ENCODE data around the gene FSTL3.
"Not testable (repeated sequence)": the region's sequence is repeated elsewhere in the genome, so short reads cannot be mapped to it uniquely, and the experiment has no call there.

FSTL3 gene

GRCh38 chr19:676339-677105 lies at the start of gene FSTL3:
TSS of gene FSTL3 (plus strand) at chr19:676392. CDS start at chr19:676424, 32 bp downstream.
- no peak for DNase-seq
- no peak for TF ChIP-seq POLR2A (IDR thresholded peaks at IDR 0.05; ENCODE audit: low read length)
- no peak for TF ChIP-seq GATA1 (IDR thresholded peaks at IDR 0.05; ENCODE audit: low read depth, low read length)

- not testable (repeated sequence) for DNase-seq
Observed at GRCh38 chr19:626566-626965, 49.6 kb upstream of the FSTL3 start.

DNA sequence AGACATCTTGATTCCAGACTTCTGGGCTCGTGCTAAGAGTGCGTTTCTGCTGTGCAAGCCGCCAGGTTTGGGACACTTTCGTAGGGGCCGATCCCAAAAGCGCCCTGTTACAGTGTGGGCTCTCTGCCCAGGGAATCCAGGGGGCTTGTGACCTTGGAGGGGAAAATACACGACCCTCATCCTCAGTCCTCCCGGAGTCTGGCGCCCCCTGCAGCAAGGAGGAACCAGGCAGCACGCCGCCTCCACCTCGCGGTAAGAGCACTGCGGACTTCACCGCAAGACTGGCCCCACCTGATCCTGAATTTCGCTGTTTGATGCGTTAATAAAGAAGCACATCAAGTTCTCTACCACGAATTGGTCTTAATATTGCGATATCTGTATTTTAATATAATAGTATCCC lies 48.0 kb upstream of the FSTL3 start:
- DNase-seq = peak; percentile 33 to 43
- TF ChIP-seq POLR2A (IDR thresholded peaks at IDR 0.05; ENCODE audit: low read length) (no peak), GATA1 (IDR thresholded peaks at IDR 0.05; ENCODE audit: low read depth, low read length) (no peak)

GRCh38 chr19:629515-629914 lies 46.7 kb upstream of the FSTL3 start:
- DNase-seq = not testable (repeated sequence)

DNA sequence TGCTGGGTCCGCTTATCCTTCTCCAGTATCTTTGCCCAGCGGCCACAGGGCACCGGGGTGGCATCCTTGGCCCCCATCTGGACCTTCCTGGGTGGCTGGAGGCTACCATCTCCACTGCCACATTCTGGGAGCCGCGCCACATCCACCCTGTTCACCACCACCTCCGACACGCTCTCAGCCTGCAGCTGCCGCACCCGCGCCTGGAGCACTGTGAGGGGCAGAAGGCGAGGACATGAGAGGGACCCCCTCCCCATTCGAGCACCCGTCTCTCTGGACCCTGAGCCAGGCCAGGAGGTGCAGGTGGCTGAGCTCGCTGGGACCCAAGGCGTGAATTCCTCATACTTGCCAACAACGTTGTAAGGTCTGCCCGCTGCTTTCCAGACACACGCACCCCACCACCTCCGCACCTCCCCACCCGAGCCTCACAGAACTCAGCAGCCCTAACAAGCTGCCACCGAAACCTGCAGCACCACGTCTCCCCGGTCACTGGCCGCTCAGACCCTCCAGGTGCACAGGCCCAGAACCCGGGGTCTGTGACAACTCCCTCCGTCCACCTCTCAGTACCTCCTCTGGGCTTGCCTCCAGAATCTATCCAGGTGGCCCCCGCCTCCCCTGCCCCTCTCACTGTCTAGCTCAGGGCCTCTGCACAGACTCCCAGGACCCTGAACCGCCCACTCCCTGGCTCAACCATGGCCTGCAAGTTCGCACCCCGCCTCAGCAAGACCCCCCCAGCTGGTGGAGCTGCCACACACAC lies 46.1 kb upstream of the FSTL3 start:
- TF ChIP-seq POLR2A (IDR thresholded peaks at IDR 0.05; ENCODE audit: low read length) (no peak), GATA1 (IDR thresholded peaks at IDR 0.05; ENCODE audit: low read depth, low read length) (no peak)
- no peak for DNase-seq

- TF ChIP-seq POLR2A (IDR thresholded peaks at IDR 0.05; ENCODE audit: low read length) (no peak), GATA1 (IDR thresholded peaks at IDR 0.05; ENCODE audit: low read depth, low read length) (no peak)
- DNase-seq = peak; percentile 54 to 66
Observed at GRCh38 chr19:632579-633067, 43.6 kb upstream of the FSTL3 start.

DNA sequence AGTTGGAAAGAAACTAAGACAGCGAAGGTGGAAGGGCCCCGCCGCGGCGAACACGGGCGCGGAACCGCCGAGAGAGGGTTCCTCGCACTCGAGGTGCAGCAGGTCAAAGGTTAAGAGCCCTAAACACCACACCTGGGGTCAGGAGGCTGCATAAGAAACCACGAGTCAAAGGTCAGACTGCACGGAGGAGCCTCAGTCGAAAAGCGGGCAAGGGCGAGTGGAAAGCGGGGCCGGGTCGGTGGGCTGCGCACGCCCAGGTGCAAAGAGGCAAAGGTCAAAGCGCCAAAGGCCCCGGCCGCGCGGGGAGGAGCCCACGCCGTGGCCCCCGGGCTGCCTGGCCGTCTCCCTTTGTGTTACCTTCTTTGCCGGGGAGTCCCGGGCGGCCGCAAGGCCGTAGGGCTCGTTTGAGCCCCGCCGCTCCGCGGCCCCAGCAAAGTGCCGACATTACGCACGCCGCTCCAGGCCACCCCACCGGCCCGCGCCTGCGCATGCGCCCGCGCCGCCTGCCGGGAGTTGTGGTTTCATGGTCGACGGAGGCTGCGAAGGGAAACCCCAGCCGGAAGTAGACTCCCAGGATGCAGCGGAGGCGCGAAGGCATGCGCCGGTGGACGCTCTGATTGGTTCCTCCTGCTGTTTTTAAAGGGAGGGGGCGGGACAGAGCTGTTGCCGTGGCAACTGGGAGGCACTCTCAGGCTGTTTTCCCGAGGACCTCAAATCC lies 43.0 kb upstream of the FSTL3 start, which contains the start of gene POLRMT:
Gene POLRMT (minus strand): TSS at position 470 of the 718 bp plus-strand sequence. CDS start 25 bp downstream, at position 445.
- TF ChIP-seq POLR2A (IDR thresholded peaks at IDR 0.05; ENCODE audit: low read length) (peak; percentile 24), GATA1 (IDR thresholded peaks at IDR 0.05; ENCODE audit: low read depth, low read length) (no peak)
- peak; percentile 99 for DNase-seq

- peak in 1 of 2 experiments; percentile 42 for DNase-seq
- TF ChIP-seq POLR2A (IDR thresholded peaks at IDR 0.05; ENCODE audit: low read length) (no peak), GATA1 (IDR thresholded peaks at IDR 0.05; ENCODE audit: low read depth, low read length) (no peak)
Observed at GRCh38 chr19:633786-634639, 42.2 kb upstream of the FSTL3 start.

- no peak for DNase-seq
- TF ChIP-seq POLR2A (IDR thresholded peaks at IDR 0.05; ENCODE audit: low read length) = no peak
- no peak for TF ChIP-seq GATA1 (IDR thresholded peaks at IDR 0.05; ENCODE audit: low read depth, low read length)
Observed at GRCh38 chr19:634975-635652, 41.1 kb upstream of the FSTL3 start.

DNA sequence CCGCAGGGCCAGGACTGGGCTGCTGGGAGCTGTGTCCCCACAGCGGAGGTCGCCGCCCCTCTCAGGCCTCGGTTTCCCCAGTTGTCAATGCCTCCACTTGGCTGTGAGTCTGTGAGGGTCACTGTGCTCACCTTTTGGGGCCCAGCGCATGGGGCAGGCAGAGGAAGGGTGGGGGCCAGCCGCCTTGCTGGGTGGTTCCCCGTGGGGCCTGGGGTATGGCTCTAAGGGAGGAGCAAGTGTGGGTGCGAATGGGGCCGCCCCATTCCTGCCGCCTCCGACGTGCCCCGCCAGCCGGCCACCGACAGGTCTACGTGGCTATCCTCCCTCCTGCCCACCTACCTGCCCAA lies 37.3 kb upstream of the FSTL3 start:
- DNase-seq = no peak
- TF ChIP-seq GATA1 (IDR thresholded peaks at IDR 0.05; ENCODE audit: low read depth, low read length) (no peak), POLR2A (IDR thresholded peaks at IDR 0.05; ENCODE audit: low read length) (no peak)

DNA sequence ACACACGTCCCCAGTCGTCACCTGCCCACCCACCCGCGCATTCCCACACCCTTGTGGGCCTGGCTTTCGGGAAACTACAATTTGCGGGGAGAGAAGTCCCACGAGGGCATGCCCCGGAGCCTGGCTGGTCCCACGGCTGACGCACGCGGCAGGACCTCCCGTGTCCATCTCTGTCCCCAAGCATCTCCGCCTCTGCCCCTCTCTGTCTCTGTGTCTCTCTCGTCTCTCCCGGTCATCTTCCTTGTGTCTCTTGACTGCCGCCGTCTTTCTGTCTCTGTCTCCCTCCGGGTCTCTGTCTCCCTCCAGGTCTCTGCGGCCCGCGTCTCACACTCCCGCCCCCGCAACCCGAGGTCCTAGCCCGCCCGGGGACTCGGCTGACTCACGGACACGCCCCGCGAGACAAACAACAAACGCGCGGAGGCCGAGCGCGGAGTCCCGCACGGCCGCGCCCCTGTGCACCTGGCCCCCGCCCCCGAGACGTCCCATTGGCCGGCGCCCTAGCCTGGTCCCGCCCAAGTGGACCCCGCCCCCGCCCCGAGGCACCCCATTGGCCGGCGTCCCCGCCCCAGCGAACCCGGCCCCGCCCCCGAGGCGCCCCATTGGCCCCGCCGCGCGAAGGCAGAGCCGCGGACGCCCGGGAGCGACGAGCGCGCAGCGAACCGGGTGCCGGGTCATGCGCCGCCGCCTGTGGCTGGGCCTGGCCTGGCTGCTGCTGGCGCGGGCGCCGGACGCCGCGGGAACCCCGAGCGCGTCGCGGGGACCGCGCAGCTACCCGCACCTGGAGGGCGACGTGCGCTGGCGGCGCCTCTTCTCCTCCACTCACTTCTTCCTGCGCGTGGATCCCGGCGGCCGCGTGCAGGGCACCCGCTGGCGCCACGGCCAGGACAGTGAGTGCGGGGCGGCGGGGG lies 36.7 kb upstream of the FSTL3 start, which contains the start of gene FGF22:
Gene FGF22 (plus strand): TSS at position 627 of the 908 bp plus-strand sequence. CDS start 47 bp downstream, at position 674.
- peak; percentile 93 to 97 for DNase-seq
- TF ChIP-seq POLR2A (IDR thresholded peaks at IDR 0.05; ENCODE audit: low read length) (no peak), GATA1 (IDR thresholded peaks at IDR 0.05; ENCODE audit: low read depth, low read length) (no peak)

GRCh38 chr19:640161-640558 lies 36.0 kb upstream of the FSTL3 start:
- DNase-seq = no peak
- TF ChIP-seq GATA1 (IDR thresholded peaks at IDR 0.05; ENCODE audit: low read depth, low read length) (no peak), POLR2A (IDR thresholded peaks at IDR 0.05; ENCODE audit: low read length) (no peak)

All from erythroblast (primary cell).